Renal cortical epithelial cell (primary cell): ENCODE data around the gene MINDY4. TPM values are rescaled to one million over a fixed set of nuclear protein-coding genes. Genes with fewer than 3 reads are reported as not detected.
A peak's percentile ranks its signal among the peaks of the same experiment; 100 is the strongest.

Experiments
- DNase-seq: peaks from one replicate; pipeline ENCODE4 v3.0.0-alpha.2; 2011; ENCODE audit warnings: low read depth
- total RNA-seq: library from RNA; depleted of rRNA; stranded (reverse); fragments of >200 nt; gene quantifications from 2 replicates; pipeline ENCODE4 v1.2.3, GENCODE V29; 2014

The MINDY4 gene
- total RNA-seq, 1 donor from 2014 or later = 8.8 TPM

- no peak for DNase-seq
These were observed 129.7 kb downstream of the MINDY4 start for GRCh38 chr7:30900803-30901362.

- no peak for DNase-seq
These were observed 130.6 kb downstream of the MINDY4 start for GRCh38 chr7:30901856-30902255.

DNA sequence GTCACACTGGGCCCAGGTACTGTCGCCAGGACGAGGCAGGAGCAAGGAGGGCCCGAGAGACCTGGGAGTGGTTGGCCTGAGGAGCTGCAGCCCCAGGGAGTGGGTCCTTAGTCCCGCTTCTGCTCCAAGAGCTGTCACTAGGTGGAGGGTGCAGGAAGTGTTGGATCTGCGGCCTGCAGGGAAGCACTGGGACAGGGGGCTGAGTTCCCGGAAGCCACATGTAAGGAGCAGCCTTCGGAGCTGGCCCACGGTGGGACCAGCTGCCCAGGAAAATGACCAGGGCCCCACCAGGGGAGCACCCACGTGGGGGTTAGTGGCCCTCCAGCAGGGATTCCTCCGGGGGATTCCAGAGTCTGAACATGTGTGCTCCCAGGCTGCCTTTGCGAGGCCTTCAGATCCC is 131.2 kb downstream of the MINDY4 start:
- no peak for DNase-seq

GRCh38 chr7:30903146-30903545 is 131.9 kb downstream of the MINDY4 start:
- DNase-seq = no peak

DNA sequence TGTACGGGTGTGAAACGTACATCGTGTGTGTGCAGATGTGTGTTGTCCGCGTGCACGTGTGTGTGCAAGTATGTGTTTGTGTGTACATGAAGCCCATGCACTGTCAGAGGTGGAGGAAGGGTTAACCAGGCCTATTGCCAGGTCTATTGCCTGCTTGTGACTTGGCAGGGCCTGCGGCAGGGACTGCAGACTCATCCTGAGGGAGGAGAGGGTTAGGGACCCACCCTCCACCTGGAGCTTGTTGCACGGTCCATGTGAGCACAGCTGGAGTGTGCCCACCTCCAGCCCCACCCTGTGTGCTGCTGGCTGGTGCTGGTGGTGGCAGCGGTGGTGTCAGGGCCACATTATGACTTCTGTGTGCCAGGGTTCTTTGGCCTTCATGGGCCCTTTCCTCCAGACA is 133.3 kb downstream of the MINDY4 start:
- no peak for DNase-seq

GRCh38 chr7:30905078-30906012 is 134.1 kb downstream of the MINDY4 start:
- DNase-seq = no peak

- peak; percentile 19 for DNase-seq
These were observed 134.8 kb downstream of the MINDY4 start for GRCh38 chr7:30906014-30906413.

DNA sequence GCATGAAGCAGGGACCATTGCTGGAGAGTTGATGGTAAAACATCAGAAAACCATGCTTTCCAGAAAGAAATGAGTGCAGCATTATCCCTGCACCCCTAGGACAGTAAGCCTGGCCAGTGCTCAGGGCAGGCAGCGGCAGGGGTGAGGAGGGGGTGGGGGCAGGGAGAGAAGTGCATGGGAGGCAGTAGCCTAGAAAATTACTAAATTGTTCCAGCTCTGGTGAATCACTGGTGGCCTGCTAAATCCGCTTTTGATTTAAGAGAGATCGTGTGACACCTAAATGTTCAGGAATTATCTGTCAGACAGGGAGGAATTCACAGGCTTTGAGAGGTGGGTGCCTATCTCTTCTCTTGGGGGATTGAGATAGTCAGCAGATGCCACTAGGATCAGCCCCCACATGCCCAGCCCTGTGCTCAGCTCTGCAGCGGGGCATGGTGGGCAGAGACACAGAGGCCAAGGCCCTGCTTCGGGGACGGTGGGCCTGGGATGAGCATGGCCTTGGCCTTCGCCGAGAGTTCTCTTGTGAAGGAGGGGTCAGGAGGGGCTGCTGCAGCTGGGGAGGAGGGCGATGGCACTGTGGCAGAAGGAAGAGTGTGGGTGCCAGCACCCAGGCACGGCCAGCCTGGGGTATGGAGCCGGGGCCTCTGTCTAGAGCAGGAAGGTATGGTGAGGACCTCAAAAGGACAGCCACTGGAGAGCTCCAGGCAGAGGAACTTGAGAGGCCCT is 135.5 kb downstream of the MINDY4 start:
- DNase-seq = peak; percentile 57

- DNase-seq = no peak
These were observed 136.5 kb downstream of the MINDY4 start for GRCh38 chr7:30907527-30908267.

DNA sequence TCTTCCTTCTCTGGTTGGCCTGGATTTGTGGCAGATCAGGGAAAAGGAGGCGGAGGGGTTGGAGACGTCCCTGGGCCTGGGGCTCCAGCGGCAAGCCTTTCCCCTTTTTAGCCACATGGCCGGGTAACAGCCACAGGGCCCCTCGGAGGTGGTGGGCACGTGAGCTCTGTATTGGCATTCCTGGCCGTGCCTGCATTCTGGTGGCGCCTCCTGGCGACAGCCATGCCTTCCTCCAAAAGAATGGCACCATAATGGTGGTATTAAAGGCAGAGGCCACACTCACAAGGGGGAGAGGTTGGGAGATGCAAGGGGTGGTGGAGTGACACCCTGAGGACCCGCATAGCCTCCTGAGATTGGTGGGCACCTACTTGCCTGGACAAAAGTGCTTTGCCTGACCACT is 137.5 kb downstream of the MINDY4 start:
- no peak for DNase-seq

DNA sequence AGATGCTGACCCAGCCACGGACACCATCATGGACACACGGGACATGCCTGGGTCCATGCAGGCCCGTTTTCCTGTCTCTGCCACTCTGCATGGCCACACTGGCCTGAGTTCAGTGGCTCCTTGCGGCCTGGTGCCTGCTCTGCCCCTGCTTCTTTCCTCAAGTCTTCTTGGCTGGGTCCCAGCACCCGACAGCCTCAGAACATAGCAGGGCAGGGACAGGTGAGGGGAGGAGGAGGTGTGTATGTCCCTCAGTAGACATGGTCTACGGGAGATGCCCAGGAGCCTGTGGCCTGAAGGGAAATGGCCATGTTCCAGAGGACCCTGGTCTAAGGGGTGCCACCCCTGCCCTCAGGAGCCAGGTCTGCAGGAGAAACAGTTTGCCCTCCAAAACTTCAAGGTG is 138.2 kb downstream of the MINDY4 start:
- DNase-seq = no peak

DNA sequence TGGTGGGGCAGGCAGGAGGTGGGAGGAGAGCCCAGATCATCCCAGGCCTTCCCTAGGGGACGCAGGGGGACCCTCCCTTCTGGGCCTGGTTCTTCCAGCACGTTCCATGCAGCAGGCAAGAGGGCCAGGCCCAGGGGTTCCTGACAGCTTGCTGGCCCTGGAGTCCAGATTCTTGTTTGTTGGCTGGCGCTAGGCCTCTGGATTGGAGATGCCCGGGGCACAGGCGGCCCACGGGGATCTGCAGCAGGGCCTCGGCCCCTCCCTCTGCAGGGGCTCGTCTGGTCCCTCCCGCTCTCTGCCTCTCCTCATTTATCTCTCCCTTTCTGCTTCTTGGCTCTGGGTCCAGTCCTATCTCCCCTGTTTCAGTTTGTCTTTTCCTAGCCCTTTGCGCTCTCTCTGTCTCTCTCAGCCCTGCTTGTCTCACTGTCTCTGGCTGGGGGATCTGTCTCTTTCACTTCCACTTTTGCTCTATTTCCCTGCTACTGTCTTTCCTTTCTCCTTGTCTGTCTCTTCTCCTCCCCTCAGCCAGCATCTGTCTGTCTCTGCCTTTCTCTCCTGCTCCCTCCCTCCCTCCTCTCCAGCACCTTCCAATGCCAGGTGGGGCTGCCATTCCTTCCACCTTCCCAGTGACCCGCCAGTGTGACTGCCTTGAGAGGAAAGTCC is 139.3 kb downstream of the MINDY4 start:
- no peak for DNase-seq

- DNase-seq = no peak
These were observed 139.9 kb downstream of the MINDY4 start for GRCh38 chr7:30911133-30911532.

DNA sequence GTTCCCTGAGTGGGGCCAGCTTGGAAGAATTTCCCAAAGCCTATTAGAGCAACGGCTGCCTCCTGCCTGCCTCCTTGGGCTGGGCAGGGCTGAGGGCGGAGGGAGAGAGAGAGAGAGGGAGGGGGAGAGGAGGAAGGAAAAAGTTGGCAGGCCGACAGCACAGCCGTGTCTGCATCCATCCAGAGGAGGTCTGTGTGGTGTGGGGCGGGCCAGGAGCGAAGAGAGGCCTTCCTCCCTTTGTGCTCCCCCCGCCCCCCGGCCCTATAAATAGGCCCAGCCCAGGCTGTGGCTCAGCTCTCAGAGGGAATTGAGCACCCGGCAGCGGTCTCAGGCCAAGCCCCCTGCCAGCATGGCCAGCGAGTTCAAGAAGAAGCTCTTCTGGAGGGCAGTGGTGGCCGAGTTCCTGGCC is 140.3 kb downstream of the MINDY4 start, which contains the start of gene AQP1:
AQP1 (plus strand) TSS at position 293 of the 409 bp plus-strand sequence; CDS start at position 350, 57 bp downstream.
- DNase-seq = peak; percentile 46

GRCh38 chr7:30912021-30912730 is 141.0 kb downstream of the MINDY4 start:
- DNase-seq = no peak

GRCh38 chr7:30912731-30912985 is 141.4 kb downstream of the MINDY4 start:
- DNase-seq = no peak

DNA sequence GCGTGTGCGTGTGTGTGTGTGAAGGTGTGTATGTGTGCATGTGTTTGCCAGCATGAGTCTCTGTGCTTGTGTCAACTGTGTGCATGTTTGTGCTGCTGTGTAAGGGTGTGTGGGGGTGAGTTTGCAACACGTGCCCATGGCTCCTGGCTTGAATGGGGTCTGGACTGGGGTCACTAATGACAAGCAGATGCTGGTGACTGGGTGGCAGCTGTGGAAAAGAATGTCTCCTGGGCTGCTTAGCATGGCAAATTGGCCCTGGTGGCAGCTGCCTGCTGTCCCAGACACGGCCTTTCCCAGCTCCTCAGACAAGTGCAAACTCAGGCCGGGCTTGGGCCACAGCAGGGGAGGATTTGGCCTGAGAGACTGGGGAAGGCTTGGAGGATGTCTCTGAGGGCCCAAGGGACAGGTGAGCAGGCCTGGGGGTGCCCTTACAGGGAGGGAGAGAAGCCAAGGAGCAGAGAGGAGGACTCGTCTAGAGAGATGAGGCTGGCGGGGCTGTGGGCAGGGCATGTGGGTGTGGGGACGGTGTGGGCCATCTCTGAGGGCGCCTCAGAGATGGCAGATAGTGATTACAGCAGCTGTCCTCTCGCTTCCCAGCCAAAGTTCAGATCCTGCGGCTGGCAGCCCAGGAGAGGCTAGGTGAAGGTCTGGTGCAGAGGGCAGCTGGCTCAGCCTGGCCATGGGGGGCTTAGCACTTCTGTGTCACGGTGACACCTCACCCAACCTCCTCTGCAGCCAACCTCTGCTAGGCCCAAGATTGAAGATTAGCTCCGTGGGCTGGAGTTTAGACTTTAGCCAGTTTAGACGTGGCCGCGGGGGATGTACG is 142.0 kb downstream of the MINDY4 start:
- DNase-seq = no peak

- no peak for DNase-seq
These were observed 142.8 kb downstream of the MINDY4 start for GRCh38 chr7:30913821-30914515.

GRCh38 chr7:30914596-30914995 is 143.4 kb downstream of the MINDY4 start:
- DNase-seq = peak; percentile 51
